D341Med (cell line): ENCODE data around the gene ACAD11.
"Not testable (repeated sequence)": the region's sequence is repeated elsewhere in the genome, so short reads cannot be mapped to it uniquely, and the experiment has no call there.

Experiments
- DNase-seq: peaks from one replicate; pipeline ENCODE4 v3.0.0; 2012; ENCODE audit warnings: low spot score

ACAD11 gene

GRCh38 chr3:132652640-132653270, 6.9 kb downstream of the ACAD11 start:
- no peak for DNase-seq

- DNase-seq, result no peak
These were observed 9.5 kb downstream of the ACAD11 start for GRCh38 chr3:132650153-132650552.

- DNase-seq, result no peak
These were observed 14.6 kb downstream of the ACAD11 start for GRCh38 chr3:132645058-132645457.

- no peak for DNase-seq
These were observed 16.2 kb downstream of the ACAD11 start for GRCh38 chr3:132643366-132643765.

- no peak for DNase-seq
These were observed 17.1 kb downstream of the ACAD11 start for GRCh38 chr3:132642539-132642847.

GRCh38 chr3:132641837-132642538, 17.6 kb downstream of the ACAD11 start:
- DNase-seq, result peak; percentile 49

GRCh38 chr3:132641427-132641826, 18.2 kb downstream of the ACAD11 start:
- DNase-seq, result not testable (repeated sequence)

- no peak for DNase-seq
These were observed 20.9 kb downstream of the ACAD11 start for GRCh38 chr3:132638706-132639105.

- no peak for DNase-seq
These were observed 22.0 kb downstream of the ACAD11 start for GRCh38 chr3:132637590-132637989.

GRCh38 chr3:132635052-132635451, 24.6 kb downstream of the ACAD11 start:
- no peak for DNase-seq

- no peak for DNase-seq
These were observed 29.0 kb downstream of the ACAD11 start for GRCh38 chr3:132630612-132631011.

GRCh38 chr3:132629928-132630327, 29.7 kb downstream of the ACAD11 start:
- DNase-seq, result no peak

GRCh38 chr3:132628157-132628556, 31.5 kb downstream of the ACAD11 start:
- no peak for DNase-seq

GRCh38 chr3:132626955-132627354, 32.7 kb downstream of the ACAD11 start:
- no peak for DNase-seq

- no peak for DNase-seq
These were observed 34.0 kb downstream of the ACAD11 start for GRCh38 chr3:132625613-132626012.

- no peak for DNase-seq
These were observed 34.8 kb downstream of the ACAD11 start for GRCh38 chr3:132624790-132625189.

GRCh38 chr3:132623646-132624045, 36.0 kb downstream of the ACAD11 start:
- no peak for DNase-seq

GRCh38 chr3:132622761-132623160, 36.8 kb downstream of the ACAD11 start:
- DNase-seq, result no peak

- no peak for DNase-seq
These were observed 37.5 kb downstream of the ACAD11 start for GRCh38 chr3:132622148-132622547.

- DNase-seq, result no peak
These were observed 42.8 kb downstream of the ACAD11 start for GRCh38 chr3:132616780-132617179.

- DNase-seq, result no peak
These were observed 43.7 kb downstream of the ACAD11 start for GRCh38 chr3:132615881-132616280.

GRCh38 chr3:132615301-132615700, 44.3 kb downstream of the ACAD11 start:
- not testable (repeated sequence) for DNase-seq

GRCh38 chr3:132606620-132607019, 53.0 kb downstream of the ACAD11 start:
- not testable (repeated sequence) for DNase-seq

GRCh38 chr3:132606085-132606484, 53.5 kb downstream of the ACAD11 start:
- no peak for DNase-seq
